PFSK-1 (cell line): ENCODE measurements around the gene THUMPD3.

Experiments used
- FOXP2 ChIP-seq: optimal IDR thresholded peaks from 2 replicates; pipeline ENCODE3; 2011; ENCODE audit warnings: borderline replicate concordance, control low read depth, inconsistent platforms; ENCODE audit not compliant: insufficient read depth; ENCODE audit errors: extremely low read length, extremely low read depth
- POLR2AphosphoS5 ChIP-seq: IDR thresholded peaks from 2 replicates; pipeline ENCODE4 v1.6.1; 2012; ENCODE audit warnings: low read depth, mild to moderate bottlenecking, control low read depth, low read length, moderate library complexity
- REST ChIP-seq, 2 experiments: IDR thresholded peaks; 2 replicates each; pipeline versions ENCODE4 v1.6.1 to v1.8.0; 2011 to 2012; ENCODE audit warnings: low read depth in 2 of 2, low read length in 2 of 2, control low read depth in 1 of 2, inconsistent platforms in 1 of 2, mild to moderate bottlenecking in 1 of 2, moderate library complexity in 1 of 2; ENCODE audit not compliant: insufficient read depth in 1 of 2
- SIN3A ChIP-seq: IDR thresholded peaks from 2 replicates; pipeline ENCODE4 v1.6.1; 2012; ENCODE audit warnings: mild to moderate bottlenecking, low read length, moderate library complexity, borderline replicate concordance; ENCODE audit not compliant: insufficient read depth
- TAF1 ChIP-seq: IDR thresholded peaks from 2 replicates; pipeline ENCODE4 v1.6.1; 2012; ENCODE audit warnings: low read length, control low read depth, borderline replicate concordance; ENCODE audit not compliant: insufficient read depth

- TF ChIP-seq FOXP2 (no peak), SIN3A (no peak), TAF1 (no peak), POLR2AphosphoS5 (no peak), REST (IDR thresholded peaks at IDR 0.05; ENCODE audit: insufficient read depth in 1 of 2, low read depth in 2 of 2, low read length in 2 of 2) (no peak)
Observed at GRCh38 chr3:9386078-9386459, 23.2 kb downstream of the THUMPD3 start.
